GM12878 (cell line): ENCODE results near the gene WTAP. TPM values are rescaled to one million over a fixed set of nuclear protein-coding genes. Genes with fewer than 3 reads are reported as not detected.

Experiments used
- ATAC-seq: fragments of 200-7000 bp; cut with Tn5 transposase; 3 replicates; pipeline ENCODE4 v1.9.1; 2020; ENCODE audit warnings: mild to moderate bottlenecking, moderate library complexity
- BruUV-seq: library from RNA; stranded (reverse); fragments of 400-500 nt; replicated peaks from 2 replicates; lab custom pipeline; 2021; lab: Mats Ljungman, UMichigan
- CTCF ChIA-PET: fragments of 300-600 bp; sonication (Branson Sonifier 250); formaldehyde crosslinking; extraction: SDS; loops from one replicate; lab custom pipeline; 2021; ENCODE audit warnings: inconsistent platforms; lab: Yijun Ruan, JAX
- POLR2A ChIA-PET: fragments of 350-600 bp; formaldehyde crosslinking; extraction: SDS; loops from one replicate; lab custom pipeline; 2021; ENCODE audit warnings: inconsistent platforms; lab: Charles Lee
- RAD21 ChIA-PET: fragments of 300-600 bp; sonication (Branson Sonifier 250); formaldehyde crosslinking; loops from one replicate; lab custom pipeline; 2023; ENCODE audit warnings: antibody characterized with exemption; ENCODE audit not compliant: unreplicated experiment; lab: Charles Lee
- SMC1A ChIA-PET: fragments of 300-600 bp; sonication (Branson Sonifier 250); formaldehyde crosslinking; loops from one replicate; lab custom pipeline; 2023; ENCODE audit not compliant: unreplicated experiment, uncharacterized antibody; lab: Charles Lee
- DNase-seq: peaks from one replicate; pipeline ENCODE4 v3.0.0-alpha.2; 2011; ENCODE audit warnings: low read depth, low spot score
- FAIRE-seq: peaks from 3 replicates; lab custom pipeline; 2011; peaks lifted over from hg19 to GRCh38; lab: Jason Lieb, UNC
- H2AFZ ChIP-seq: 2 replicates; pipeline ENCODE4 v1.6.0; 2011; ENCODE audit warnings: low read depth, low read length, control low read depth; ENCODE audit not compliant: control insufficient read depth
- H3K27ac ChIP-seq: 2 replicates; pipeline ENCODE4 v1.5.1; 2011; ENCODE audit warnings: control low read depth; ENCODE audit not compliant: control insufficient read depth, insufficient read depth
- H3K27me3 ChIP-seq, 2 experiments: replicated peaks in 1 of 2; 2 replicates each; pipeline versions ENCODE4 v1.6.0 to v1.6.1; 2011; ENCODE audit warnings: low read length in 1 of 2; ENCODE audit not compliant: control insufficient read depth in 2 of 2, insufficient read depth in 2 of 2
- H3K36me3 ChIP-seq, 2 experiments: 2 replicates each; pipeline ENCODE4 v1.5.1; 2011; ENCODE audit warnings: low read length in 1 of 2; ENCODE audit not compliant: control insufficient read depth in 2 of 2, insufficient read depth in 2 of 2
- H3K4me1 ChIP-seq: 2 replicates; pipeline ENCODE4 v1.6.1; 2011; ENCODE audit warnings: mild to moderate bottlenecking, low read length, moderate library complexity, mixed read lengths; ENCODE audit not compliant: control insufficient read depth, insufficient read depth
- H3K4me2 ChIP-seq: 2 replicates; pipeline ENCODE4 v1.6.0; 2011; ENCODE audit warnings: control low read depth; ENCODE audit not compliant: control insufficient read depth, insufficient read depth
- H3K4me3 ChIP-seq: fragments of 200-600 bp; sonication (generic); 2 replicates; pipeline ENCODE4 v1.5.1; 2016
- H3K79me2 ChIP-seq: 2 replicates; pipeline ENCODE4 v1.6.0; 2011; ENCODE audit warnings: low read length; ENCODE audit not compliant: control insufficient read depth, insufficient read depth
- H3K9ac ChIP-seq: 2 replicates; pipeline ENCODE4 v1.8.0; 2011; ENCODE audit warnings: low read length, control low read depth, mixed read lengths; ENCODE audit not compliant: control insufficient read depth, insufficient read depth
- H3K9me3 ChIP-seq: replicated peaks from 3 replicates; pipeline ENCODE4 v1.5.1; 2011; ENCODE audit warnings: mild to moderate bottlenecking, low read length; ENCODE audit not compliant: control insufficient read depth, insufficient read depth
- H4K20me1 ChIP-seq: 2 replicates; pipeline ENCODE4 v1.6.0; 2011; ENCODE audit not compliant: control insufficient read depth, insufficient read depth
- ATF7 ChIP-seq: fragments of 450-650 bp; IDR thresholded peaks from 2 replicates; pipeline ENCODE4 v1.6.1; 2016; ENCODE audit warnings: low read depth, mild to moderate bottlenecking
- BRCA1 ChIP-seq: IDR thresholded peaks from 2 replicates; pipeline ENCODE4 v1.6.1; 2011; ENCODE audit warnings: low read depth, low read length, improper control_type of control experiment
- CBFB ChIP-seq: IDR thresholded peaks from 2 replicates; pipeline ENCODE4 v1.6.1; 2016; ENCODE audit warnings: antibody characterized with exemption, low read depth
- FOS ChIP-seq: IDR thresholded peaks from 3 replicates; pipeline ENCODE4 v1.6.1; 2011; ENCODE audit warnings: borderline replicate concordance; ENCODE audit not compliant: insufficient read length; ENCODE audit errors: extremely low read depth
- HCFC1 ChIP-seq: fragments of 150-350 bp; IDR thresholded peaks from 2 replicates; pipeline ENCODE4 v1.6.1; 2014; ENCODE audit warnings: low read length
- NFIC ChIP-seq: IDR thresholded peaks from 2 replicates; pipeline ENCODE4 v1.6.1; 2012; ENCODE audit warnings: low read depth, mild to moderate bottlenecking, inconsistent platforms, low read length, moderate library complexity
- RAD21 ChIP-seq: IDR thresholded peaks from 2 replicates; pipeline ENCODE4 v1.6.1; 2011; ENCODE audit warnings: mild to moderate bottlenecking, low read depth, low read length, moderate library complexity; ENCODE audit not compliant: insufficient read depth
- RAD51 ChIP-seq: fragments of 450-650 bp; IDR thresholded peaks from 2 replicates; pipeline ENCODE4 v1.6.1; 2016; ENCODE audit warnings: moderate library complexity, mild to moderate bottlenecking, inconsistent platforms
- ZBTB4 ChIP-seq: fragments of 450-650 bp; formaldehyde crosslinking; IDR thresholded peaks from 2 replicates; pipeline ENCODE4 v1.4.0; 2022; ENCODE audit warnings: mild to moderate bottlenecking, moderate library complexity
- WGBS: methylation state at CpG from one replicate; pipeline ENCODE4 v1.1.6; 2016; ENCODE audit warnings: low lambda C conversion rate; ENCODE audit not compliant: insufficient replicate concordance, insufficient coverage; ENCODE audit errors: missing lambda C conversion rate; 5-methylcytosine and 5-hydroxymethylcytosine counted together
- in situ Hi-C: fragments of 300-500 bp; cut with MboI; formaldehyde crosslinking; loops from 9 replicates; pipeline ENCODE4 v1.14.3; 2018; ENCODE audit warnings: mixed read lengths
- intact Hi-C: fragments of 100-400 bp; cut with micrococcal nuclease; formaldehyde crosslinking; loops from one replicate; pipeline ENCODE4 v1.14.2; 2022; ENCODE audit not compliant: unreplicated experiment
- polyA plus RNA-seq, 11 experiments: library from polyadenylated mRNA; depleted of rRNA in 4 of 11; unstranded in 6 of 11; stranded (reverse) in 5 of 11; fragments of >200 nt; fragmentation: Nextera tagmentation in 4 of 11; fragmentation: Illumina TruSeq in 1 of 11; extraction: Ambion mirVana in 4 of 11; extraction: Trizol in 1 of 11; gene quantifications; 1 replicate in 1 of 11; 2 replicates in 10 of 11; pipeline versions ENCODE4 v1.2.1 to v1.2.3, GENCODE V29; 2011 to 2016; ENCODE audit warnings: inconsistent platforms in 2 of 11, missing spikeins in 2 of 11, low read depth in 1 of 11
- total RNA-seq, 4 experiments: library from RNA; depleted of rRNA in 3 of 4; stranded (reverse); fragments of >200 nt in 3 of 4; fragmentation: Illumina TruSeq in 1 of 4; extraction: Trizol in 1 of 4; gene quantifications; 2 replicates each; pipeline versions ENCODE4 v1.2.1 to v1.2.3, GENCODE V29; 2013 to 2021
- TF ChIP-seq, protein P1 (sequence below), 3 experiments: IDR thresholded peaks in 2 of 3; conservative IDR thresholded peaks in 1 of 3; 2 replicates each; pipeline ENCODE4 v1.5.1; 2011; ENCODE audit warnings: low read depth in 3 of 3, low read length in 3 of 3, mild to moderate bottlenecking in 3 of 3, control low read depth in 2 of 3, moderate library complexity in 2 of 3, inconsistent platforms in 1 of 3, mixed read lengths in 1 of 3; ENCODE audit not compliant: control insufficient read depth in 2 of 3, insufficient read depth in 1 of 3; ENCODE audit errors: extremely low read depth in 1 of 3

The WTAP gene
- total and polyA plus RNA-seq, 10 of the 15 experiments (the other 5 are each of a cell fraction or from before 2014, with no cell fraction given): 38.7 to 132 (median 83.1) TPM

- POLR2A ChIA-PET: interaction anchor here (0.6 kb wide), 1 partner anchor 10 kb away, joined by 3 read pairs; no protein-coding TSS in a partner anchor
- H3K4me2 ChIP-seq: no peak overlapping the region
- RAD21 ChIA-PET: no interaction called here
- CTCF ChIA-PET: no interaction called here
- no peaks in the 10 kb centered on the region for H4K20me1 ChIP-seq
- SMC1A ChIA-PET: interaction anchor here (0.9 kb wide), 2 partner anchors 10 to 207 kb away, joined by 3 read pairs; no protein-coding TSS in a partner anchor
- WGBS: 100% methylated on average over 3 of the region's 3 CpGs
- intact Hi-C loops: no loop called here
- no peak overlapping the region for H3K27ac ChIP-seq
- FAIRE-seq (no peak), DNase-seq (no peak), ATAC-seq (no peak)
- H3K4me3 ChIP-seq: no peak overlapping the region
- H3K36me3 ChIP-seq: no peaks in the 10 kb centered on the region
- H3K27me3 ChIP-seq: no peaks in the 10 kb centered on the region
- H3K9me3 ChIP-seq: no peaks in the 10 kb centered on the region; the same call in 2 of the 3 replicates
- H2AFZ ChIP-seq: no peak overlapping the region
- no peaks in the 10 kb centered on the region for H3K4me1 ChIP-seq
- H3K9ac ChIP-seq: no peak overlapping the region
- BruUV-seq: no TSS peak
- peaks cover 2% of the 10 kb centered on the region for H3K79me2 ChIP-seq
- no peak for TF ChIP-seq RAD51
- TF ChIP-seq CBFB: no peak
- no peak for TF ChIP-seq BRCA1
- TF ChIP-seq ZBTB4 (CRISPR knock-in tag): no peak
- no peak for TF ChIP-seq NFIC
- TF ChIP-seq, protein P1, sequence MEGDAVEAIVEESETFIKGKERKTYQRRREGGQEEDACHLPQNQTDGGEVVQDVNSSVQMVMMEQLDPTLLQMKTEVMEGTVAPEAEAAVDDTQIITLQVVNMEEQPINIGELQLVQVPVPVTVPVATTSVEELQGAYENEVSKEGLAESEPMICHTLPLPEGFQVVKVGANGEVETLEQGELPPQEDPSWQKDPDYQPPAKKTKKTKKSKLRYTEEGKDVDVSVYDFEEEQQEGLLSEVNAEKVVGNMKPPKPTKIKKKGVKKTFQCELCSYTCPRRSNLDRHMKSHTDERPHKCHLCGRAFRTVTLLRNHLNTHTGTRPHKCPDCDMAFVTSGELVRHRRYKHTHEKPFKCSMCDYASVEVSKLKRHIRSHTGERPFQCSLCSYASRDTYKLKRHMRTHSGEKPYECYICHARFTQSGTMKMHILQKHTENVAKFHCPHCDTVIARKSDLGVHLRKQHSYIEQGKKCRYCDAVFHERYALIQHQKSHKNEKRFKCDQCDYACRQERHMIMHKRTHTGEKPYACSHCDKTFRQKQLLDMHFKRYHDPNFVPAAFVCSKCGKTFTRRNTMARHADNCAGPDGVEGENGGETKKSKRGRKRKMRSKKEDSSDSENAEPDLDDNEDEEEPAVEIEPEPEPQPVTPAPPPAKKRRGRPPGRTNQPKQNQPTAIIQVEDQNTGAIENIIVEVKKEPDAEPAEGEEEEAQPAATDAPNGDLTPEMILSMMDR (IDR thresholded peaks at IDR 0.05 in 2 of 3, conservative IDR thresholded peaks at IDR 0.05 in 1 of 3; ENCODE audit: control insufficient read depth in 2 of 3, extremely low read depth in 1 of 3, insufficient read depth in 1 of 3, low read depth in 3 of 3, low read length in 3 of 3): no peak
- no peak for TF ChIP-seq RAD21
- no peak for TF ChIP-seq FOS
- TF ChIP-seq HCFC1: no peak
- no peak for TF ChIP-seq ATF7
- TF ChIP-seq, all 136 proteins: peak for 0
- in situ Hi-C loops: loop anchor here (25.0 kb wide), 1 partner anchor 747 kb away; no protein-coding TSS in a partner anchor
These were observed 11.7 kb upstream of the WTAP start for GRCh38 chr6:159715605-159716004.
